H1 (cell line): ENCODE measurements around the gene KCTD3. TPM values are rescaled to one million over a fixed set of nuclear protein-coding genes. Genes with fewer than 3 reads are reported as not detected.

ENCODE experiments used
- CTCF ChIA-PET: fragments of 300-600 bp; sonication (Branson Sonifier 250); formaldehyde crosslinking; loops from one replicate; lab custom pipeline; 2021; ENCODE audit not compliant: partially characterized antibody; lab: Charles Lee
- POLR2A ChIA-PET: fragments of 300-600 bp; sonication (Branson Sonifier 250); formaldehyde crosslinking; loops from one replicate; lab custom pipeline; 2021; ENCODE audit warnings: inconsistent platforms; ENCODE audit not compliant: partially characterized antibody; lab: Charles Lee
- DNase-seq, 2 experiments: peaks; one replicate each; pipeline versions ENCODE4 v3.0.0 to v3.0.0-alpha.2; 2010 to 2022; ENCODE audit warnings: low spot score in 2 of 2, low read depth in 1 of 2, mixed read lengths in 1 of 2
- FAIRE-seq: peaks from 2 replicates; lab custom pipeline; 2011; peaks lifted over from hg19 to GRCh38; lab: Jason Lieb, UNC
- H2AFZ ChIP-seq: 2 replicates; pipeline ENCODE4 v1.8.1; 2012; ENCODE audit warnings: low read length, inconsistent platforms
- H2AK5ac ChIP-seq: 2 replicates; pipeline ENCODE4 v1.6.1; 2013; ENCODE audit warnings: low read depth, low read length
- H2BK120ac ChIP-seq: replicated peaks from 2 replicates; pipeline ENCODE3; 2013; ENCODE audit warnings: low read depth, low read length, inconsistent platforms
- H2BK12ac ChIP-seq: 2 replicates; pipeline ENCODE4 v1.6.1; 2013; ENCODE audit warnings: low read depth, low read length
- H2BK15ac ChIP-seq: 2 replicates; pipeline ENCODE4 v1.6.1; 2013; ENCODE audit warnings: low read length
- H2BK20ac ChIP-seq: 2 replicates; pipeline ENCODE4 v1.6.1; 2013; ENCODE audit warnings: low read length
- H2BK5ac ChIP-seq: 2 replicates; pipeline ENCODE4 v1.6.1; 2013; ENCODE audit warnings: low read depth, low read length
- H3K14ac ChIP-seq: 2 replicates; pipeline ENCODE4 v1.6.1; 2013; ENCODE audit warnings: inconsistent platforms; ENCODE audit not compliant: insufficient read length
- H3K18ac ChIP-seq: 2 replicates; pipeline ENCODE4 v1.6.1; 2013; ENCODE audit warnings: low read length; ENCODE audit errors: extremely low read depth
- H3K23ac ChIP-seq: 2 replicates; pipeline ENCODE4 v1.6.1; 2013; ENCODE audit warnings: inconsistent platforms; ENCODE audit not compliant: insufficient read length
- H3K23me2 ChIP-seq: 2 replicates; pipeline ENCODE4 v1.6.1; 2013; ENCODE audit warnings: low read depth, low read length
- H3K27ac ChIP-seq: 2 replicates; pipeline ENCODE4 v1.6.1; 2011; ENCODE audit warnings: low read depth, low read length, inconsistent platforms
- H3K27me3 ChIP-seq, 4 experiments: replicated peaks in 1 of 4; 1 replicate in 1 of 4; 2 replicates in 3 of 4; pipeline versions ENCODE4 v1.6.1 to v1.8.1; 2011 to 2013; ENCODE audit warnings: low read length in 3 of 4, mild to moderate bottlenecking in 3 of 4, inconsistent platforms in 2 of 4, mixed read lengths in 2 of 4, moderate library complexity in 1 of 4; ENCODE audit not compliant: control insufficient read depth in 3 of 4, insufficient read depth in 3 of 4; ENCODE audit errors: extremely low read depth in 1 of 4
- H3K36me3 ChIP-seq, 4 experiments: 2 replicates each; pipeline versions ENCODE4 v1.6.1 to v1.8.1; 2011 to 2013; ENCODE audit warnings: mild to moderate bottlenecking in 4 of 4, low read length in 3 of 4, moderate library complexity in 2 of 4, control low read depth in 1 of 4, inconsistent platforms in 1 of 4; ENCODE audit not compliant: insufficient read depth in 4 of 4, control insufficient read depth in 2 of 4
- H3K4ac ChIP-seq: replicated peaks from 2 replicates; pipeline ENCODE3; 2013; ENCODE audit warnings: low read length, low read depth, mixed read lengths, inconsistent platforms; ENCODE audit not compliant: insufficient read length
- H3K4me1 ChIP-seq, 4 experiments: replicated peaks in 1 of 4; 1 replicate in 1 of 4; 2 replicates in 3 of 4; pipeline versions ENCODE4 v1.6.1 to v1.8.1; 2011 to 2013; ENCODE audit warnings: low read length in 3 of 4, inconsistent platforms in 2 of 4, mixed read lengths in 1 of 4; ENCODE audit not compliant: insufficient read depth in 4 of 4, control insufficient read depth in 3 of 4
- H3K4me2 ChIP-seq, 2 experiments: 2 replicates each; pipeline versions ENCODE4 v1.6.1 to v1.8.1; 2011 to 2013; ENCODE audit warnings: low read depth in 2 of 2, low read length in 2 of 2, control low read depth in 1 of 2, inconsistent platforms in 1 of 2, mild to moderate bottlenecking in 1 of 2; ENCODE audit not compliant: insufficient read depth in 1 of 2
- H3K4me3 ChIP-seq, 4 experiments: fragments of 200-600, 300-600 bp in 1 of 4; sonication (generic), shearing (Covaris generic), sonication (Bioruptor Twin) in 1 of 4; 2 replicates each; pipeline versions ENCODE4 v1.5.1 to v1.8.1; 2011 to 2016; ENCODE audit warnings: low read length in 4 of 4, low read depth in 3 of 4, control low read depth in 2 of 4, inconsistent platforms in 2 of 4, mild to moderate bottlenecking in 2 of 4, mixed read lengths in 1 of 4, moderate library complexity in 1 of 4; ENCODE audit not compliant: insufficient read depth in 2 of 4; ENCODE audit errors: extremely low read depth in 1 of 4
- H3K56ac ChIP-seq: replicated peaks from 2 replicates; pipeline ENCODE3; 2013; ENCODE audit warnings: low read depth, mild to moderate bottlenecking, mixed read lengths, low read length, inconsistent platforms; ENCODE audit not compliant: insufficient read length
- H3K79me1 ChIP-seq: 2 replicates; pipeline ENCODE4 v1.6.1; 2013; ENCODE audit warnings: low read depth, low read length, control low read depth
- H3K79me2 ChIP-seq, 2 experiments: 2 replicates each; pipeline versions ENCODE4 v1.6.1 to v1.8.1; 2012 to 2013; ENCODE audit warnings: low read length in 2 of 2, mild to moderate bottlenecking in 2 of 2, inconsistent platforms in 1 of 2; ENCODE audit not compliant: insufficient read depth in 2 of 2, control insufficient read depth in 1 of 2
- H3K9ac ChIP-seq, 4 experiments: replicated peaks in 1 of 4; 1 replicate in 1 of 4; 2 replicates in 3 of 4; pipeline versions ENCODE4 v1.6.1 to v1.8.1; 2011 to 2013; ENCODE audit warnings: low read depth in 3 of 4, low read length in 3 of 4, control low read depth in 2 of 4, mild to moderate bottlenecking in 2 of 4, moderate library complexity in 2 of 4, inconsistent platforms in 1 of 4; ENCODE audit errors: extremely low read depth in 1 of 4
- H3K9me3 ChIP-seq, 2 experiments: 2 replicates each; pipeline versions ENCODE4 v1.6.1 to v1.8.1; 2012 to 2013; ENCODE audit warnings: mild to moderate bottlenecking in 2 of 2, moderate library complexity in 2 of 2, control low read depth in 1 of 2, inconsistent platforms in 1 of 2, low read depth in 1 of 2, low read length in 1 of 2, mixed read lengths in 1 of 2; ENCODE audit not compliant: insufficient read depth in 2 of 2
- H4K20me1 ChIP-seq, 2 experiments: replicated peaks in 1 of 2; 2 replicates each; pipeline versions ENCODE3 to v1.8.1; 2011 to 2013; ENCODE audit warnings: inconsistent platforms in 2 of 2, low read length in 2 of 2, mild to moderate bottlenecking in 1 of 2; ENCODE audit not compliant: insufficient read depth in 2 of 2, control insufficient read depth in 1 of 2
- H4K5ac ChIP-seq: 2 replicates; pipeline ENCODE4 v1.6.1; 2013; ENCODE audit warnings: low read length, low read depth, mixed read lengths, inconsistent platforms; ENCODE audit not compliant: insufficient read length
- H4K8ac ChIP-seq: 2 replicates; pipeline ENCODE4 v1.8.0; 2013; ENCODE audit warnings: mild to moderate bottlenecking, moderate library complexity, low read length, inconsistent platforms; ENCODE audit not compliant: insufficient read depth; ENCODE audit errors: extremely low read depth
- H4K91ac ChIP-seq: replicated peaks from 2 replicates; pipeline ENCODE3; 2013; ENCODE audit warnings: low read length, mixed read lengths, inconsistent platforms; ENCODE audit not compliant: insufficient read length
- ATF3 ChIP-seq: IDR thresholded peaks from 2 replicates; pipeline ENCODE4 v1.6.1; 2011; ENCODE audit warnings: low read depth, mild to moderate bottlenecking, low read length; ENCODE audit not compliant: insufficient read depth
- CTBP2 ChIP-seq: IDR thresholded peaks from 2 replicates; pipeline ENCODE4 v1.7.0; 2011; ENCODE audit warnings: borderline replicate concordance, mild to moderate bottlenecking, moderate library complexity, mixed read lengths, low read length; ENCODE audit not compliant: insufficient read depth, insufficient read length
- KDM4A ChIP-seq: IDR thresholded peaks from one replicate; pipeline ENCODE4 v1.7.1; 2012; ENCODE audit warnings: low read depth, mild to moderate bottlenecking, moderate library complexity, low read length, inconsistent platforms; ENCODE audit not compliant: severe bottlenecking
- RBBP5 ChIP-seq: IDR thresholded peaks from 2 replicates; pipeline ENCODE4 v1.7.1; 2012; ENCODE audit warnings: low read depth, mild to moderate bottlenecking, inconsistent platforms, low read length, moderate library complexity, borderline replicate concordance
- TBP ChIP-seq: IDR thresholded peaks from 2 replicates; pipeline ENCODE4 v1.6.1; 2011; ENCODE audit warnings: low read depth, low read length, improper control_type of control experiment
- WGBS, 2 experiments: shearing (Covaris generic) in 1 of 2; methylation state at CpG; one replicate each; pipeline versions ENCODE4 v1.1.6 to v1.1.7; 2013 to 2015; ENCODE audit warnings: low lambda C conversion rate in 2 of 2, mixed read lengths in 2 of 2, inconsistent platforms in 1 of 2, low coverage in 1 of 2, missing lambda C conversion rate in 1 of 2; ENCODE audit not compliant: insufficient replicate concordance in 2 of 2, insufficient coverage in 1 of 2, insufficient read length in 1 of 2; ENCODE audit errors: extremely low coverage in 1 of 2, missing lambda C conversion rate in 1 of 2; 5-methylcytosine and 5-hydroxymethylcytosine counted together
- polyA plus RNA-seq, 7 experiments: library from polyadenylated mRNA; depleted of rRNA in 3 of 7; stranded (reverse) in 5 of 7; unstranded in 2 of 7; fragments of >200 nt in 5 of 7; fragments of 200-250 nt in 2 of 7; gene quantifications; 1 replicate in 5 of 7; 2 replicates in 1 of 7; 4 replicates in 1 of 7; pipeline versions ENCODE4 v1.2.1 to v1.2.3, GENCODE V29; 2011 to 2013; ENCODE audit warnings: missing spikeins in 2 of 7, mixed read lengths in 2 of 7
- total RNA-seq: library from RNA; stranded (reverse); fragmentation: NEBNext Ultra II Directional; extraction: Animal tissue kit (Norgen Biotek cat#: 25700); gene quantifications from 2 replicates; pipeline ENCODE4 v1.2.1, GENCODE V29; 2021

The KCTD3 gene
- total and polyA plus RNA-seq, 2 of the 8 experiments (the other 6 are each of a cell fraction or from before 2014, with no cell fraction given): 43.0 to 55.6 TPM

GRCh38 chr1:215523906-215524305 lies 43.2 kb upstream of the KCTD3 start:
- FAIRE-seq (no peak), DNase-seq (no peak)
- H2BK15ac ChIP-seq: no peak overlapping the region
- no peak overlapping the region for H3K9ac ChIP-seq
- H2BK12ac ChIP-seq: no peak overlapping the region
- H3K23ac ChIP-seq: no peak overlapping the region
- H3K4me3 ChIP-seq: no peak overlapping the region
- no peak overlapping the region for H2BK20ac ChIP-seq
- H4K91ac ChIP-seq: no peak overlapping the region
- H3K79me1 ChIP-seq: no peaks in the 10 kb centered on the region
- H3K4ac ChIP-seq: no peak overlapping the region
- no peaks in the 10 kb centered on the region for H3K27me3 ChIP-seq
- no peak overlapping the region for H3K18ac ChIP-seq
- H2AK5ac ChIP-seq: no peak overlapping the region
- ChIA-PET CTCF (interaction anchor here (0.7 to 2.6 kb wide), 18 partner anchors 17 to 876 kb away, joined by 3 to 16 read pairs (median 4); no protein-coding TSS in a partner anchor), POLR2A (interaction anchor here (0.6 kb wide), 1 partner anchor 824 kb away, joined by 4 read pairs; no protein-coding TSS in a partner anchor)
- no peaks in the 10 kb centered on the region for H3K36me3 ChIP-seq
- H4K8ac ChIP-seq: no peak overlapping the region
- no peaks in the 10 kb centered on the region for H3K79me2 ChIP-seq
- H3K4me2 ChIP-seq: no peak overlapping the region
- 92% methylated on average over 2 of the region's 2 CpGs; no CpG with 5 or more reads in 1 of the 2 experiments for WGBS, 2 experiments
- no peaks in the 10 kb centered on the region for H3K9me3 ChIP-seq
- no peak overlapping the region for H4K5ac ChIP-seq
- H2BK5ac ChIP-seq: no peak overlapping the region
- H3K56ac ChIP-seq: no peak overlapping the region
- TF ChIP-seq KDM4A (no peak), ATF3 (no peak), RBBP5 (no peak), TBP (no peak), CTBP2 (no peak)
- H3K4me1 ChIP-seq: no peaks in the 10 kb centered on the region
- H4K20me1 ChIP-seq: no peaks in the 10 kb centered on the region
- H3K14ac ChIP-seq: no peak overlapping the region
- H3K27ac ChIP-seq: no peak overlapping the region
- no peaks in the 10 kb centered on the region for H3K23me2 ChIP-seq
- H2BK120ac ChIP-seq: no peak overlapping the region
- no peak overlapping the region for H2AFZ ChIP-seq
